ENCODE measurements around the gene LAPTM4A. TPM values are rescaled to one million over a fixed set of nuclear protein-coding genes. Genes with fewer than 3 reads are reported as not detected.

The LAPTM4A gene
- total RNA-seq = 85.9 and 96.0 TPM in 2 replicates

DNA sequence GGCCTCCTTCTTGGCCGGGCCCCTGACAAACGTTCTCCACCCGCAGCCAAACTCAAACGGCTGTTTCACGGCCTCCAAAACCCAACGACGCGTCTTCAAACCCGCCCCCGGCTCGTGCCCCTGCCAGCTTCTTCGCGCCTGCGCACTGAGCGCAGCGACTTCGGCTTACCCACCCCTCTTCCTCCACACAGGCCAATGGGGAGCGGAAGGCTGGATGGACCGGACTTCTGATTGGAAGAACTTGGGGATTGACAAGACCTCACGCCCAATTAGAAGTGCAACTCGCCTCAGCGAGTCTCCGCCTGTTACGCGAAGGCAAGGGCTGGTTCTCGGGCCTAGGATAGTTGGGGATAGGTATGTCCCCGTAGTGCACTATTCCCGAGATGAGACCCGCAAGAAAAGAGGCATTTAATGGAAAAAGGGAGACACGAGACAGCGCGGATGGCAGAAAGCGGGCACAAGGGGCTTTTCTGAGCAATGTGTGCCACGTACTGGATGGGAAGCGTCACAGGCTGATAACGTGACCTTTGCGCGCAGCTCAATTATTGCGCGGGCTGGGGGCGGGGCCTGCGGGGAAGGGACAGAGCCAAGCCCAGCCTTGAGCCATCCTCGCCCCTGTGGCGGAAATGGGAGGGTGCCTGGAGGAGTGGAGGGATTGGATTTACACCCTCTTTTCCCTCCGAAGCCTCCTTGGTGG, at the start of gene LAPTM4A:
Gene LAPTM4A (minus strand): TSS at position 97 of the 697 bp plus-strand sequence. CDS start 108 bp downstream, outside the sequence.

DNA sequence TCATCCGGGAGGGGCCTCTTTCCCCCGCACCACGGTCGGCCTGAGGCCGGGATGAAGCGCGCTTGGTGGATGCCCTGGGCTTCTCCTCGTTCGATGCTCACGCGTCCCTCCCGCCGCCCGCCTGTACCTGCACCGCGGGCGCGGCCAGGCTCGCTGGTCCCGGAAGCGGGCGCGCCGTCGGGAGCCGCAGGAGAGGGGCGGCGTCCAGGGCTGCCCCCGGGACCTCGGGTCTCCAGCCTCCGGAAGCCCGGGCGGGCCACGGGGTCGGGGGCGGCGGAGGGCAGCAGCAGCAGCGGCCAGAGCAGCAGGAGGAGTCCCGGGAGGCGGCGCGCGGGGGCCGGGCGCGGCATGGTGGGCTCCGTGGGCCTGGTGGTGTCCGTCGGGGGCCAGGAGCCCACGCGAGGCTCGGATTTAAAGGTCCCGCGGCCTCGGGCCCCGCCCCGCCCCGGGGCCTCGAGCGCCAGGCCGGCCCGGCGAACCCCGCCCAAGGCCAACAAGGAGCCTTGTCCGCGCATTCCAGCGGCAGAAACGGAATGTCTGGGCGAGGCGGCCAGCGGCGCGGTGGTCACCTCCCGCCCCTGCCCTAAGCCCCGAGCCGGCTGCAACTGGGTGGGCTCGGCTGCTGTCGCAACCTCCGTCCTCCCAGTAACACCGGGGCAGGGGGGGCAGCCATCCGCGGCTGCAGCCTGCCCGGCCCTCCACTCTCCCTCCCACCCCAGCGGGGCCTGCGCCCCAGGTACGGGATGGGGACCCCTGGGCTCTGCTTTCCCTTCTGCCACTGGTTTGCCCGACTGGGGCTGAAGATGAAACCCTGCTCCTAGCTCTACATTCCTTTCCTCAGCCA, 38.9 kb downstream of the LAPTM4A start, which contains the start of gene MATN3:
Gene MATN3 (minus strand): TSS at position 387 of the 844 bp plus-strand sequence. CDS start 37 bp downstream, at position 350.

DNA sequence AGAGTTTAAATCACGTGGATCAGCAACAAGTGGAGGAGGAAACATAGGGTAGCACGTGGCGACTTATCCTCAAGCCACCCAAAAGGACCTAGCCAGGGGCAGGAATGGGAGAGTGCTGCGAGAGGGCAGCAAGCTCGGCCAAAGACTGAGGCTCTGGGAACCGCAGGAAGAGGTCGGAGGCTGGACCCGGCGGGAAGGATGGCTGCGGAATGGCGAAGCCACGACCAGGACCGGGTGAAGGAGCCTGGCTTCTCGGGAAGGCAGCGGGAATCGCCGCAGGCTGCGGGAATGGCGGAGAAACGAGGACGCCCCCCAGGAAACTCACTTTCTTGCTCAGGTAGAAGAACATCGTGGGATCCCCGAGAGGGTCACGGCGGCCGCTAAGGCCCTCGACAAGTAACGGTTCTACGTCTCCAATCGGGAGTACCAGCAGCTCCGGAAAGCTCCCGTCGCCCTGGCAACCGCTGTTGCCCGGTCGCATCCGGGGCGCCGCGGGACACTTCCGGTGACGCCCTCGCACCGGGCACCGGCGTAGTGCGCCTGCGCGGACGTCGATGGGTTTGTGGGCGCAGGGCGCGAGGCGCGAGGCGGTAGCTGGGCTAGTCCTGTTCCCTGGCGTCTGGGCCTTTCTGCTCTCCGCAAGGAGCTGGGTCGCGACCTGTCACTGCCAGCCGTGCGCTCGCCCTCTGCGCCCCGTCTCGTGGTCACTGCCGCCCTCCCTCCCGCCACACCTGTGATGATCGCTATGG, 61.6 kb downstream of the LAPTM4A start, which contains the start of gene WDR35:
Gene WDR35 (minus strand): TSS at position 439 of the 749 bp plus-strand sequence. CDS start 90 bp downstream, at position 349.

Other genes starting within 250 kb of the LAPTM4A start
- gene TTC32, start 149.6 kb downstream of the LAPTM4A start, total RNA-seq = 3.0 and 5.1 TPM in 2 replicates
- 5.9 and 6.1 TPM in 2 replicates for gene WDR35, start 61.5 kb downstream of the LAPTM4A start, total RNA-seq
- 2.5 and 3.9 TPM in 2 replicates for gene MATN3, start 39.0 kb downstream of the LAPTM4A start, total RNA-seq
- 30.6 and 37.7 TPM in 2 replicates for gene SDC1, start 173.5 kb upstream of the LAPTM4A start, total RNA-seq